K562 (cell line): ENCODE results near the gene ITGAD. TPM values are rescaled to one million over a fixed set of nuclear protein-coding genes. Genes with fewer than 3 reads are reported as not detected.

ENCODE experiments used
- CTBP1 ChIP-seq: fragments of 450-650 bp; IDR thresholded peaks from 2 replicates; pipeline ENCODE4 v1.6.1; 2016; ENCODE audit warnings: borderline replicate concordance
- DACH1 ChIP-seq: fragments of 450-650 bp; IDR thresholded peaks from 2 replicates; pipeline ENCODE4 v1.6.1; 2018; ENCODE audit not compliant: partially characterized antibody
- DLX4 ChIP-seq: fragments of 250-450 bp; sonication (Bioruptor Pico); IDR thresholded peaks from 2 replicates; pipeline ENCODE4 v1.6.1; 2021; ENCODE audit warnings: mild to moderate bottlenecking
- MCM2 ChIP-seq: fragments of 450-650 bp; IDR thresholded peaks from 2 replicates; pipeline ENCODE4 v1.6.1; 2017; ENCODE audit warnings: low read depth, mild to moderate bottlenecking
- MGA ChIP-seq: fragments of 450-650 bp; IDR thresholded peaks from 2 replicates; pipeline ENCODE4 v1.6.1; 2016; ENCODE audit warnings: mild to moderate bottlenecking, moderate library complexity
- SMAD4 ChIP-seq: fragments of 250-450 bp; sonication (Bioruptor Pico); conservative IDR thresholded peaks from 2 replicates; pipeline ENCODE4 v1.8.0; 2021; ENCODE audit warnings: inconsistent platforms, mild to moderate bottlenecking, moderate library complexity
- WHSC1 ChIP-seq: IDR thresholded peaks from one replicate; pipeline ENCODE4 v1.6.1; 2012; ENCODE audit warnings: low read length, control low read depth, inconsistent platforms
- ZNF347 ChIP-seq: fragments of 450-650 bp; formaldehyde crosslinking; IDR thresholded peaks from 2 replicates; pipeline ENCODE4 v1.4.0; 2020; ENCODE audit warnings: low read depth, mild to moderate bottlenecking, moderate library complexity
- polyA plus RNA-seq, 8 experiments: library from polyadenylated mRNA; depleted of rRNA in 4 of 8; stranded (reverse) in 5 of 8; unstranded in 3 of 8; fragments of >200 nt; fragmentation: Nextera tagmentation in 2 of 8; fragmentation: Illumina TruSeq in 1 of 8; extraction: Ambion mirVana in 2 of 8; extraction: Trizol in 1 of 8; gene quantifications; 2 replicates each; pipeline versions ENCODE4 v1.2.1 to v1.2.3, GENCODE V29; 2011 to 2014; ENCODE audit warnings: inconsistent platforms in 1 of 8, missing spikeins in 1 of 8
- total RNA-seq, 7 experiments: library from RNA; depleted of rRNA in 6 of 7; stranded (reverse); fragments of >200 nt in 6 of 7; fragmentation: Illumina TruSeq in 2 of 7; extraction: Trizol in 2 of 7; gene quantifications; 2 replicates each; pipeline versions ENCODE4 v1.2.1 to v1.2.3, GENCODE V29; 2011 to 2021; ENCODE audit warnings: low replicate concordance in 1 of 7

Gene ITGAD
- total and polyA plus RNA-seq, 9 of the 15 experiments (the other 6 are each of a cell fraction or from before 2014, with no cell fraction given) = not detected

- peak; percentile 34; the same call in 1 of the 2 replicates for TF ChIP-seq MGA
- no peak for TF ChIP-seq DACH1
- no peak for TF ChIP-seq DLX4 (CRISPR knock-in tag)
- no peak for TF ChIP-seq WHSC1
- TF ChIP-seq CTBP1 = peak; percentile 59; the same call in 1 of the 2 replicates
- TF ChIP-seq MCM2 = no peak
- TF ChIP-seq ZNF347 (CRISPR knock-in tag) = no peak
- peak; percentile 26; the same call in 1 of the 2 replicates for TF ChIP-seq SMAD4 (CRISPR knock-in tag)
Measured at GRCh38 chr16:31455601-31456314, 62.6 kb downstream of the ITGAD start (continued).
